ENCODE results near the gene RAPGEF1. TPM values are rescaled to one million over a fixed set of nuclear protein-coding genes. Genes with fewer than 3 reads are reported as not detected.

Gene RAPGEF1
- total and polyA plus RNA-seq, 2 of the 13 experiments (the other 11 are each of a cell fraction or from before 2014, with no cell fraction given), result 21.2 to 38.9 TPM

GRCh38 chr9:131697908-131698617 is 41.8 kb downstream of the RAPGEF1 start (continued):
- no peak for TF ChIP-seq FOXP1 (IDR thresholded peaks at IDR 0.05)
- peak; percentile 61 for TF ChIP-seq FOXP1 (CRISPR knock-in tag; IDR thresholded peaks at IDR 0.05)
- TF ChIP-seq RARA (CRISPR knock-in tag; IDR thresholded peaks at IDR 0.05), result 0 out of 2 replicates have a peak, but pooled peaks have one; percentile 37
- no peak for TF ChIP-seq MTF2 (CRISPR knock-in tag; IDR thresholded peaks at IDR 0.05; ENCODE audit: borderline replicate concordance)
- TF ChIP-seq, protein P1, sequence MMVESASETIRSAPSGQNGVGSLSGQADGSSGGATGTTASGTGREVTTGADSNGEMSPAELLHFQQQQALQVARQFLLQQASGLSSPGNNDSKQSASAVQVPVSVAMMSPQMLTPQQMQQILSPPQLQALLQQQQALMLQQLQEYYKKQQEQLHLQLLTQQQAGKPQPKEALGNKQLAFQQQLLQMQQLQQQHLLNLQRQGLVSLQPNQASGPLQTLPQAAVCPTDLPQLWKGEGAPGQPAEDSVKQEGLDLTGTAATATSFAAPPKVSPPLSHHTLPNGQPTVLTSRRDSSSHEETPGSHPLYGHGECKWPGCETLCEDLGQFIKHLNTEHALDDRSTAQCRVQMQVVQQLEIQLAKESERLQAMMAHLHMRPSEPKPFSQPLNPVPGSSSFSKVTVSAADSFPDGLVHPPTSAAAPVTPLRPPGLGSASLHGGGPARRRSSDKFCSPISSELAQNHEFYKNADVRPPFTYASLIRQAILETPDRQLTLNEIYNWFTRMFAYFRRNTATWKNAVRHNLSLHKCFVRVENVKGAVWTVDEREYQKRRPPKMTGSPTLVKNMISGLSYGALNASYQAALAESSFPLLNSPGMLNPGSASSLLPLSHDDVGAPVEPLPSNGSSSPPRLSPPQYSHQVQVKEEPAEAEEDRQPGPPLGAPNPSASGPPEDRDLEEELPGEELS (CRISPR knock-in tag; IDR thresholded peaks at IDR 0.05), result 0 out of 2 replicates have a peak, but pooled peaks have one; percentile 17
- TF ChIP-seq ZNF790 (CRISPR knock-in tag; IDR thresholded peaks at IDR 0.05; ENCODE audit: borderline replicate concordance), result no peak
- no peak for TF ChIP-seq SOX6 (IDR thresholded peaks at IDR 0.05)
- 0 out of 2 replicates have a peak, but pooled peaks have one; percentile 15 for TF ChIP-seq SOX6 (CRISPR knock-in tag; IDR thresholded peaks at IDR 0.05)
- no peak for TF ChIP-seq ZMYM2 (CRISPR knock-in tag; IDR thresholded peaks at IDR 0.05)
- TF ChIP-seq RCOR2 (CRISPR knock-in tag; IDR thresholded peaks at IDR 0.05), result no peak
- peak; percentile 81; the same call in 1 of the 2 replicates for TF ChIP-seq TFAP4 (IDR thresholded peaks at IDR 0.05; ENCODE audit: borderline replicate concordance, low read depth)
- TF ChIP-seq ZBTB21 (CRISPR knock-in tag; IDR thresholded peaks at IDR 0.05), result 0 out of 2 replicates have a peak, but pooled peaks have one; percentile 1
- peak; percentile 26; the same call in 1 of the 2 replicates for TF ChIP-seq HDAC2 (CRISPR knock-in tag; IDR thresholded peaks at IDR 0.05)
- TF ChIP-seq ZNF839 (CRISPR knock-in tag; IDR thresholded peaks at IDR 0.05; ENCODE audit: borderline replicate concordance), result no peak
- peak; percentile 17 for TF ChIP-seq TEAD3 (CRISPR knock-in tag; optimal IDR thresholded peaks at IDR 0.05; ENCODE audit: borderline replicate concordance)
- TF ChIP-seq SAP130 (CRISPR knock-in tag; IDR thresholded peaks at IDR 0.05; ENCODE audit: low read depth), result peak; percentile 26; the same call in 1 of the 2 replicates
- no peak for TF ChIP-seq TBX3 (IDR thresholded peaks at IDR 0.05; ENCODE audit: borderline replicate concordance)
